MM.1S (cell line): ENCODE measurements around the gene NBPF1.
"Not testable (repeated sequence)": the region's sequence is repeated elsewhere in the genome, so short reads cannot be mapped to it uniquely, and the experiment has no call there.

Source experiments
- CTCF ChIP-seq: fragments of 300-600 bp; sonication (generic); IDR thresholded peaks from 2 replicates; pipeline ENCODE4 v1.5.1; 2016; ENCODE audit warnings: antibody characterized with exemption, low read length, mixed read lengths
- EZH2 ChIP-seq: fragments of 300-600 bp; sonication (generic); optimal IDR thresholded peaks from 2 replicates; pipeline ENCODE3; 2017; ENCODE audit warnings: low read depth, mild to moderate bottlenecking, antibody characterized with exemption, low read length, mixed read lengths

GRCh38 chr1:16606666-16607432 is 6.5 kb downstream of the NBPF1 start:
- not testable (repeated sequence) for TF ChIP-seq CTCF, EZH2
